Measurements from ENCODE around the gene MELK. TPM values are rescaled to one million over a fixed set of nuclear protein-coding genes. Genes with fewer than 3 reads are reported as not detected.

The MELK gene
- polyA plus RNA-seq, 1 donor from 2014 or later, result 1.8 TPM

DNA sequence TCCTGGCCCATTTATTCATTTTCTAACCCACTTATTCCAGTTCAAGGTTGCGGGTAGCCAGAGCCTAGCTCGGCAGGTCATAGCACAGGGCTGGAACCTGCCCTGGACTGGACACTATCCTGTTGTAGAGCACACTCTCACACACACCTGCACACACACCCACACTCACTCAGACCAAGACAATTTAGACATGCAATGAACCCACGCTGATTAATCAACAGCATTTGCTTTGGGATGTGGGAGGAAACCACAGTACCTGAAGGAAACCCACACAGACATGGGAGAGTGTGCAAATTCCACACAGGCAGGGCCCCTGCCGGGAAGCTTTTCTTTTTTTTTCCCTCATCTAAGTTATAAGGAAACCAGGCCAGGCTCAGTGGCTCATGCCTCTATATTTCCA lies 34.8 kb upstream of the MELK start:
- no peaks in the 10 kb centered on the region for H3K9me3 ChIP-seq (ENCODE audit: low read length)
- H3K9me2 ChIP-seq (ENCODE audit: insufficient read depth, low read length), result no peaks in the 10 kb centered on the region
- no peak overlapping the region for H3K27ac ChIP-seq (ENCODE audit: low read length)
- H3K4me2 ChIP-seq (ENCODE audit: low read length), result no peak overlapping the region
- no peak for TF ChIP-seq RAD21 (conservative IDR thresholded peaks at IDR 0.05)
- TF ChIP-seq MXI1 (conservative IDR thresholded peaks at IDR 0.05; ENCODE audit: poor library complexity, severe bottlenecking), result no peak
- TF ChIP-seq, protein P1, sequence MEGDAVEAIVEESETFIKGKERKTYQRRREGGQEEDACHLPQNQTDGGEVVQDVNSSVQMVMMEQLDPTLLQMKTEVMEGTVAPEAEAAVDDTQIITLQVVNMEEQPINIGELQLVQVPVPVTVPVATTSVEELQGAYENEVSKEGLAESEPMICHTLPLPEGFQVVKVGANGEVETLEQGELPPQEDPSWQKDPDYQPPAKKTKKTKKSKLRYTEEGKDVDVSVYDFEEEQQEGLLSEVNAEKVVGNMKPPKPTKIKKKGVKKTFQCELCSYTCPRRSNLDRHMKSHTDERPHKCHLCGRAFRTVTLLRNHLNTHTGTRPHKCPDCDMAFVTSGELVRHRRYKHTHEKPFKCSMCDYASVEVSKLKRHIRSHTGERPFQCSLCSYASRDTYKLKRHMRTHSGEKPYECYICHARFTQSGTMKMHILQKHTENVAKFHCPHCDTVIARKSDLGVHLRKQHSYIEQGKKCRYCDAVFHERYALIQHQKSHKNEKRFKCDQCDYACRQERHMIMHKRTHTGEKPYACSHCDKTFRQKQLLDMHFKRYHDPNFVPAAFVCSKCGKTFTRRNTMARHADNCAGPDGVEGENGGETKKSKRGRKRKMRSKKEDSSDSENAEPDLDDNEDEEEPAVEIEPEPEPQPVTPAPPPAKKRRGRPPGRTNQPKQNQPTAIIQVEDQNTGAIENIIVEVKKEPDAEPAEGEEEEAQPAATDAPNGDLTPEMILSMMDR (IDR thresholded peaks at IDR 0.05; ENCODE audit: poor library complexity, severe bottlenecking), result no peak
- TF ChIP-seq POLR2AphosphoS5 (IDR thresholded peaks at IDR 0.05), result no peak
- TF ChIP-seq EP300 (conservative IDR thresholded peaks at IDR 0.05; ENCODE audit: poor library complexity, severe bottlenecking), result no peak
- no peak for TF ChIP-seq EZH2 (IDR thresholded peaks at IDR 0.05; ENCODE audit: borderline replicate concordance, insufficient read depth, low read length, poor library complexity, severe bottlenecking)
- TF ChIP-seq, protein P2, sequence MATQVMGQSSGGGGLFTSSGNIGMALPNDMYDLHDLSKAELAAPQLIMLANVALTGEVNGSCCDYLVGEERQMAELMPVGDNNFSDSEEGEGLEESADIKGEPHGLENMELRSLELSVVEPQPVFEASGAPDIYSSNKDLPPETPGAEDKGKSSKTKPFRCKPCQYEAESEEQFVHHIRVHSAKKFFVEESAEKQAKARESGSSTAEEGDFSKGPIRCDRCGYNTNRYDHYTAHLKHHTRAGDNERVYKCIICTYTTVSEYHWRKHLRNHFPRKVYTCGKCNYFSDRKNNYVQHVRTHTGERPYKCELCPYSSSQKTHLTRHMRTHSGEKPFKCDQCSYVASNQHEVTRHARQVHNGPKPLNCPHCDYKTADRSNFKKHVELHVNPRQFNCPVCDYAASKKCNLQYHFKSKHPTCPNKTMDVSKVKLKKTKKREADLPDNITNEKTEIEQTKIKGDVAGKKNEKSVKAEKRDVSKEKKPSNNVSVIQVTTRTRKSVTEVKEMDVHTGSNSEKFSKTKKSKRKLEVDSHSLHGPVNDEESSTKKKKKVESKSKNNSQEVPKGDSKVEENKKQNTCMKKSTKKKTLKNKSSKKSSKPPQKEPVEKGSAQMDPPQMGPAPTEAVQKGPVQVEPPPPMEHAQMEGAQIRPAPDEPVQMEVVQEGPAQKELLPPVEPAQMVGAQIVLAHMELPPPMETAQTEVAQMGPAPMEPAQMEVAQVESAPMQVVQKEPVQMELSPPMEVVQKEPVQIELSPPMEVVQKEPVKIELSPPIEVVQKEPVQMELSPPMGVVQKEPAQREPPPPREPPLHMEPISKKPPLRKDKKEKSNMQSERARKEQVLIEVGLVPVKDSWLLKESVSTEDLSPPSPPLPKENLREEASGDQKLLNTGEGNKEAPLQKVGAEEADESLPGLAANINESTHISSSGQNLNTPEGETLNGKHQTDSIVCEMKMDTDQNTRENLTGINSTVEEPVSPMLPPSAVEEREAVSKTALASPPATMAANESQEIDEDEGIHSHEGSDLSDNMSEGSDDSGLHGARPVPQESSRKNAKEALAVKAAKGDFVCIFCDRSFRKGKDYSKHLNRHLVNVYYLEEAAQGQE (IDR thresholded peaks at IDR 0.05; ENCODE audit: borderline replicate concordance), result no peak
- no peak for TF ChIP-seq TAF1 (IDR thresholded peaks at IDR 0.05; ENCODE audit: low read depth)
- no peak for TF ChIP-seq SMC3 (conservative IDR thresholded peaks at IDR 0.05; ENCODE audit: poor library complexity)
- no peak overlapping the region for H3K4me3 ChIP-seq (ENCODE audit: low read length)
- no peak overlapping the region for H3K9ac ChIP-seq (ENCODE audit: low read length)
- no peaks in the 10 kb centered on the region for H3K27me3 ChIP-seq (ENCODE audit: insufficient read depth, low read depth, low read length)
- H2AFZ ChIP-seq (ENCODE audit: low read depth, low read length), result no peak overlapping the region
- H3F3A ChIP-seq (ENCODE audit: insufficient read depth, low read length, poor library complexity, severe bottlenecking), result no peaks in the 10 kb centered on the region
- no peaks in the 10 kb centered on the region for H3K79me2 ChIP-seq (replicated peaks; ENCODE audit: insufficient read depth, low read length)
- no peaks in the 10 kb centered on the region for H3K36me3 ChIP-seq (ENCODE audit: insufficient read depth, low read length)
- no peaks in the 10 kb centered on the region for H4K20me1 ChIP-seq (ENCODE audit: insufficient read depth)

DNA sequence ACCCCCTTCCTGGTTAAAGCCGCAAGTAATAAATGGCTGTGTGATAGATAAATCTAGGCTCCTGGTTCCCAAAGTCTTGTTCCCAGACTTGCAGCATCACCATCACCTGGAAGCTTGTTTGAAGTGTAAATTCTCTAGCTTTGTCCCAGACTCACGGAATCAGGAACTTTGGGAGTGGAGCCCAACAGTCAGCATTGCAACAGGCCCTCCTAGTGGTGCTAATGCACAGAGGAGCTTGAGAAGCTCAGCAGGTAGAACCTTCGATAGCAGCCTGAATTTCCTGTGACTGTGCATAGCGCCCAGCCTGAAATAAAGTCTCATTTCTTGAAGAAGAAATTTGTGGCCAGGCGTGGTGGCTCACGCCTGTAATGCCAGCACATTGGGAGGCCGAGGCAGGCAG lies 30.3 kb upstream of the MELK start:
- TF ChIP-seq TAF1 (IDR thresholded peaks at IDR 0.05; ENCODE audit: low read depth) (no peak), MXI1 (conservative IDR thresholded peaks at IDR 0.05; ENCODE audit: poor library complexity, severe bottlenecking) (no peak), RAD21 (conservative IDR thresholded peaks at IDR 0.05) (no peak), EP300 (conservative IDR thresholded peaks at IDR 0.05; ENCODE audit: poor library complexity, severe bottlenecking) (no peak), POLR2AphosphoS5 (IDR thresholded peaks at IDR 0.05) (no peak), EZH2 (IDR thresholded peaks at IDR 0.05; ENCODE audit: borderline replicate concordance, insufficient read depth, low read length, poor library complexity, severe bottlenecking) (no peak), SMC3 (conservative IDR thresholded peaks at IDR 0.05; ENCODE audit: poor library complexity) (no peak)
- TF ChIP-seq, protein P2 (IDR thresholded peaks at IDR 0.05; ENCODE audit: borderline replicate concordance), result no peak
- TF ChIP-seq, protein P1 (IDR thresholded peaks at IDR 0.05; ENCODE audit: poor library complexity, severe bottlenecking), result no peak
- Histone ChIP-seq H2AFZ (ENCODE audit: low read depth, low read length) (no peak overlapping the region), H3K9me3 (ENCODE audit: low read length) (no peaks in the 10 kb centered on the region), H3K36me3 (ENCODE audit: insufficient read depth, low read length) (no peaks in the 10 kb centered on the region), H3K27me3 (ENCODE audit: insufficient read depth, low read depth, low read length) (no peaks in the 10 kb centered on the region), H3K4me3 (ENCODE audit: low read length) (no peak overlapping the region), H3K9me2 (ENCODE audit: insufficient read depth, low read length) (no peaks in the 10 kb centered on the region), H3K79me2 (replicated peaks; ENCODE audit: insufficient read depth, low read length) (no peaks in the 10 kb centered on the region), H4K20me1 (ENCODE audit: insufficient read depth) (no peaks in the 10 kb centered on the region), H3F3A (ENCODE audit: insufficient read depth, low read length, poor library complexity, severe bottlenecking) (no peaks in the 10 kb centered on the region), H3K4me2 (ENCODE audit: low read length) (no peak overlapping the region), H3K27ac (ENCODE audit: low read length) (no peak overlapping the region), H3K9ac (ENCODE audit: low read length) (no peak overlapping the region)

Data from neural cell (in vitro differentiated cells).